DMS79 (cell line): ENCODE results near the gene SHPK.

Experiments used
- DNase-seq: peaks from one replicate; lab custom pipeline; 2025; lab: John Stamatoyannopoulos, UW

The SHPK gene, protein sequence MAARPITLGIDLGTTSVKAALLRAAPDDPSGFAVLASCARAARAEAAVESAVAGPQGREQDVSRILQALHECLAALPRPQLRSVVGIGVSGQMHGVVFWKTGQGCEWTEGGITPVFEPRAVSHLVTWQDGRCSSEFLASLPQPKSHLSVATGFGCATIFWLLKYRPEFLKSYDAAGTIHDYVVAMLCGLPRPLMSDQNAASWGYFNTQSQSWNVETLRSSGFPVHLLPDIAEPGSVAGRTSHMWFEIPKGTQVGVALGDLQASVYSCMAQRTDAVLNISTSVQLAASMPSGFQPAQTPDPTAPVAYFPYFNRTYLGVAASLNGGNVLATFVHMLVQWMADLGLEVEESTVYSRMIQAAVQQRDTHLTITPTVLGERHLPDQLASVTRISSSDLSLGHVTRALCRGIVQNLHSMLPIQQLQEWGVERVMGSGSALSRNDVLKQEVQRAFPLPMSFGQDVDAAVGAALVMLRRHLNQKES

DNA sequence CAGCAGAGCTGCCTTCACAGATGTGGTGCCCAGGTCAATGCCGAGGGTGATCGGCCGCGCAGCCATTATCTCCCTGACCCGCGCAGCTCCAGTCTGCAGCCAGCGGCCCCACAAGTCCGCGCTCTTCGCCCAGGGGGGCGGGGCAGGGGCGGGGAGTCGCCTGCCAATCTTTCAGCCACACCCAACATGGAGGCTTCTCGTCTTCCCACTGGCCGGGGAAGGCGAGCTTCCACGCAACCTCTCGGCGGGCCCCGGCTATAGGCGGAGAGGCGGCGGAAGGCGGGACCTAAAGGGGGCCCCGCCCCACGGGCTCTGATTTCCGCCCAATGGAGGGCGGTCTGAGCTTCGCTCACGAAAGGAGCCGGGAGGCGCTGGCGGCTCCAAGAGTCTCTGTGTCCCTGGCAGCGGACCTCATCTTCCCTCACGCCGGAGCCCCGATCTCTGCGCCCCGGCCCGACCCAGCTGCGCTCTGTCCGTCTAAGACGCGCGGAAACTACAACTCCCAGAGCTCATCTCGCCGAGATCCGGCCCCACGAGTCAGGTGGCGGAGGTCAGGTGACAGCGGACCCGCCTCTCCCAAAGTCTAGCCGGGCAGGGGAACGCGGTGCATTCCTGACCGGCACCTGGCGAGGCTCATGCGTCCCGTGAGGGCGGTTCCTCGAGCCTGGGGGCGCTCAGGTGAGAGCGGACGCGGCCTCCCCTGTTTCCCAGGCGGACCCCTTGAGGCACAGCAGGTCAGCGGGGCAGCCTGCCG is at the start of gene SHPK, which contains the start of gene CTNS:
SHPK (minus strand) TSS at position 97 of the 754 bp plus-strand sequence; CDS start at position 66, 31 bp downstream.
CTNS (plus strand) TSS at position 607 of the 754 bp plus-strand sequence. CDS start 3,447 bp downstream, outside the sequence.
- peak; percentile 95 for DNase-seq

DNA sequence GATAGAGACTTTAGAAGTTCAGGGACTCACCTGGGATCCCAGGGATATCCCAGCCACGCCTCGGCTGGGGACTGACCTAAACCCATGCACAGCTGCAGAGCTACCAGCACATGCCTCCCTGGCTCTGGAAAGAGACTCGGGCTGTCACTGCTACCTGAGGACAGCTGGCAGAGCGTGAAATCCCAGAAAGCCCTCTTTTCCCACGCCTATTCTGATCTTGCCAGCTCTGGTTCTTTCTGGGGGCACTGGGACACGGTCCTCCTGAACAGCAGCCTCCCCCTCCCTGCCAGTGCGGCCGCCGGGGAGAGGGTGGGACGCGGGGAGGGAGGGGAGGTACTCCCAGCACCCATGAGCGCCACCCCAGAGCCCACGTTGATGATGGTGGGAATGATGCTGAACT is 49.1 kb upstream of the SHPK start:
- DNase-seq, result no peak

DNA sequence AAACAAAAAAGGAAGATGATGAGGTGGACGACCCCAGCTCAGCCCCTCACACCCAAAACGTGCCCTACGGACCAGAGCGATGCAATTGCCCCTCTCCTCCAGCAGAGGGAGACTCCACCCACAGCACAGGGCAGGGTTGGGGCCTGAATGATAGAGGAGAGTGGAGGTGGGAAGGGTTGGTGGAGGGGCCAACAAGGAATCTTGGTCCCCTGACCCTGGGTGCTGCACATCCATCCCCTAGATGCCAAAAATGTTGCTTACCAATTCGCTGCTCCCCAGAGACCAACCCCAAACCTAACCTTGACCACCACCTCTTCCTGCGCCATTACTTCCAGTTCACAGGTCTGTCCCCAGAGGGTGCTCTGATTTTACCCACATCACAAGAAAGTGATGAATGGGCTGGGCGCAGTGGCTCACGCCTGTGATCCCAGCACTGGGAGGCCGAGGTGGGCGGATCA is 47.0 kb upstream of the SHPK start:
- DNase-seq, result no peak

DNA sequence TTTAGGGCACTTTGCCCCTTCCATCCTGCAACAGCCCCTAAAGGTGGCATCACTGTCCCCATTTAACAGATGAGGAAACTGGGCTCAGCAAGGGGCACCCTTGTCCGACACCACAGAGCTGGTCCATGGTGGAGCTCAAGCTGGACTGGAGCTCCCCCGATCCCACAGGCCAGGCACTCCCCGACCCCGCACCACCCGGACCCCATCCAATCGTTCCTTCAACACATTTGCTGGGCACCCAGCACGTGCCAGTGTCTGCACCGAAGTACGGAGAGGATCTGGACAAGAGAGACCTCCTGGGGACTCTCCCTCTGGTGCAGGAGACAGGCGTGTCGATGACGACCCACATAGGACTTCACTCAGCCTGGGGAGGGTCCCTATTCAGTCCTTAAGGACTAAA is 46.0 kb upstream of the SHPK start:
- DNase-seq, result no peak

DNA sequence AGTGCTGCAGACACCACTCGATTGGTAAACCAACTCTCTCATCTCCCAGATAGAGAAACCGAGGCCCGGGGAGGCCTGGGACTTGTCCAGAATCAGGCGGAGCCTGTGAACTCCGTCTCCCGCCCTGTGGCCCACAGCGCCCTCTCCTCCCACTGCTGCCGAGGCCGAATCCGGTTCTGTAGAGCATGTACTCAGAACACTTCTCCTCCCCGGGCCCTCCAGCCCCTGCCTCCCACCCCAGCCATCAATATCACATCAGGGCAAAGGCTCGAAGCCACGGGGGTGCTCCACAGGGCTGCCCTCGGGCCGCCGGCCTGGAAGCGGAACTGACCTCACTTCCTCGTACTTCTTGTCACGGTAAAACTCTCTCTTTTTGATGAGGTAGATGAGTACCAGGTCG is 45.5 kb upstream of the SHPK start:
- no peak for DNase-seq

DNA sequence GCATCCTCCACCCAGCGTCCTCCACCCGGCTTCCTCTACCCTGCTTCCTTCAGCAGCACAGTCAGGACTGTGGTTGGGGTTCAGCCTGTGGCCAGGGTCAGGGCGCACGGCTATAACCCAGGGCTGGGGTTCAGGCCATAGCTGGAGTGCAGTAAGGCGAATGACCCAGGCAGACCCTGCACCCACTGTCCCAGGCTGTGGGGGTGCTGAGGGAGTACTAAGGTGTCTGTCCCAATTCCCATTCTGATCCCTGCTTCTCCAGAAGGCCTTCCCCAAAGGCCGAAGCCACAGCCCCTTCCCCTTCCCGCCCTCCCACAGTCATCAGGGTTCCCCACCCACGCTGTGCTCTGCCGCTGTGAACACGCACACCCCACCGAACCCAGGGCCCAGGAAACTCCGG is 45.0 kb upstream of the SHPK start:
- DNase-seq, result no peak

DNA sequence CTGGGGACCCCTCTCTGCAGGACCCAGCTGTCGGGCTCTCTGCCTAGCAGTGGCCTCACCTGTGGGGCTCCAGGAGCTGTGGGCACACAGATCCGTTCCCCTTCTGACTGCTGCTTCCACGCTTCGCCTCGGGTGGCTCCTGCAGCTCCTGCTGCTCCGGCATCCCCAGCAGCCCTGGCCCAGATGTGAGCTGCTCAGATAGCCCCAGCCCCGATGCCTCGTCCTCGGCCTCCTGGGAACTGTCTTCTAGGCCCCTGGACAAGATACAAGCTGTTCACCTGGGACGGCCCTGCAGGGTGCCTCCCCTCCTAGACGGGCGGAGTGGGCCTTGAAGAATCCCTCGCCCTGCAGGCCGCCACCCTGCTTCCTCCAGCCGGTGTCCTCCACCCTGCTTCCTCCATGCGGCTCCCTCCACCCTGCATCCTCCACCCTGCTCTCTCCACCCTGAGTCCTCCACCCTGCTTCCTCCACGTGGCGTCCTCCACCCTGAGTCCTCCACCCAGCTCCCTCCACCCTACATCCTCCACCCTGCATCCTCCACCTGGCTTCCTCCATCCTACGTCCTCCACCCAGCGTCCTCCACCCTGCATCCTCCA is 43.6 kb upstream of the SHPK start:
- DNase-seq, result no peak

DNA sequence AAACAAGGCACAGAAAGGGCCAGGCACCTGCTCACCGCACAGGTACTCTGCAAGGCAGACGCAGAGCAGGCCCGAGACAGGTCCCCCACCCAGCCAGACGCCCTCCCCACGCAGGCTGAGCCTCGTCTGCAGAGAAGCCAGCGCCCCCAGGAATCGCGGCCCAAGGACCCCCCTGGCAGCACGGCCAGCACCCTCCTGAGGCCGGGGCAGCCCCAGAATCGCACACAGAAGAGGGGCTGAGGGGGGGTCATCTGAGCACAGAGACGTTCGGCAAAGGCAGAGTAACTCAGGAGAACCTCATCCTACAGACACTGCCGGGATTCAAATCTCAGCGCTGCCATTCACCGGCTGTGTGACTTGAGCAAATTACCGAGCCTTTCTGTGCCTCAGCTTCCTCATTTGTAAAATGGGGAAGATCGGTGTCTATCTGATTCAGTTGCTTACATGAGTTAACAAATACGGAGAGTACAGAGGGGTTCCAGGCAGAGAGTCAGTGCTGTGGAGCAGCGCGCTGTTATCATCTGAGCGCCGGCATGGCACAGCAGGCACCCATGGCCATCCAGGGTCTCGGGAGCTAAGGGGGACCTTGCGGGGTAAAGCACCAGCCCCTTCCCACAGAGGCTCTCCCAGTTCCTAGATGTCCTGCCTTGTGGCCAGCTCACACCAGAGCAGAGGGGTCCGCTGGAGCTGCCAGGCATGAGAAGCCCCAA is 42.9 kb upstream of the SHPK start:
- DNase-seq, result no peak

DNA sequence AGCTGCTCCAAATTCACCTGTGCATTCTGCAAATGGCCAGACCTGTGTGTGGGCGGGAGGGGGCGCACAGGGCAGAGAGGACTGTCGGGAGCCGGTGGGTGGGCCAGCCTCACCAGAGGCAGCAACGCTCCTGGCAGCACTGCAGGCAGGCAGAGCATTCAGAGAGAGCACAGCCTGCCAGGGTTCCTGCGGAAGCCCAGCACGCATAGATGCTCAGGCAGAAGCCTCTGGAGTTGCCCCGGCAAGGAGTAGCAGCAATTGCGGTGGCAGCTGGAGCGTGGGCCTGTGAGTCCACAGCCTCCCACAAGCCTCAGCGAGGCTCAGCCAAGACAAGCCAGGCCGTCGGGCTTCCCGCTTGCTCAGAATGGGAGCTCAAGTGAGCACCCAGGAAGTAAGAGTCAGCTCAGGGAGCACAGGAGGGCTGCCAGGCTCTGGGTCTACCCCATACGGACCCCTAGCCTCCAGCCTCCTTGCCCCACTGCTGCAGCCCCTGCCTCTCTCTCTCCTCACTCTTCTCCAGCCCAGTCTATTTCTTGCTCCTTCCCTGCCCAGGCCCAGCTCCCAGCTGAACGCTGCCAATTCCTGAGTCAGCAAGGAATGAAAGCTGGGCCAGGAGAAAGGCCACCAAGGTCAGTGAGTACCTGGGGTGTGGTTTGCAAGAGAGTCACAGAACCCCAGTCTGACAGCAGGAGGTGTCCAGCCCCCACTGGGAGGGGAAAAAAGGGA is 42.2 kb upstream of the SHPK start:
- DNase-seq, result no peak

DNA sequence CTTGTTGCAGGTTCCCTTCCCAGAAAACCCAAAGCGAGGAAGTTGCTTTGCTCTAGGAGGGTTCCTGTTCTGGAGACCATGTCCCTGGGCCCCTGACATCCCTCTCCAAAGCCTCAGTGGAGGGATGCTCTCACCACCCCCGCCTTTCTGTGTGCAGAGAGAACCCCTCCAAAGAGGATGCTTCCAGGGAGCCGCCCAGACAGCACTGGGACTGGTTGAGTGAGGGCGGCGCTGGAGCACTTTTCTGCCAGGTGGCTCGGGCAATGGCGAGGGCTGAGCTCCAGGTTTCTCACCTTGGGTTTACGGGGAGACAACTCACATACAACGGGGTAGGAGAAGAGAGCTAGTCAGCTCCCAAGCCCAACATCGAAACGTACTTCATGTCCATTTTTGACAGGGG is 39.8 kb upstream of the SHPK start:
- DNase-seq, result no peak

DNA sequence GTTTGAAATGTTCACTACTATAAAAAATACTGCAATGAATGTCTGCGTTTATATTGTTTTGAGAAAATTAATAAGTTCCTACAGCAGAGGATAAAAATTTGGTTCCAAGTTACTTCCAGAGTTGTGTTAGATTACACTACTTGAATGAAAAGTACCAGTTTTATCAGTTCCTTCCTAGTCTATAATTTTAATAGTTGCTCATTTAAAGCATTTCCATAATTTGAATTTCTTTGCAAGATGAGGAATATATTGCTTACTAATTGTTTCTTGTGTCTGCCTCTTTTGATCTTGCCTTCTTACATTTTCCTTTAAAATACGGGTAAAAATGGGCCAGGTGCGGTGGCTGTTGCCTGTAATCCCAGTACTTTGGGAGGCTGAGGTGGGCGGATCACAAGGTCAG is 36.5 kb upstream of the SHPK start:
- no peak for DNase-seq

DNA sequence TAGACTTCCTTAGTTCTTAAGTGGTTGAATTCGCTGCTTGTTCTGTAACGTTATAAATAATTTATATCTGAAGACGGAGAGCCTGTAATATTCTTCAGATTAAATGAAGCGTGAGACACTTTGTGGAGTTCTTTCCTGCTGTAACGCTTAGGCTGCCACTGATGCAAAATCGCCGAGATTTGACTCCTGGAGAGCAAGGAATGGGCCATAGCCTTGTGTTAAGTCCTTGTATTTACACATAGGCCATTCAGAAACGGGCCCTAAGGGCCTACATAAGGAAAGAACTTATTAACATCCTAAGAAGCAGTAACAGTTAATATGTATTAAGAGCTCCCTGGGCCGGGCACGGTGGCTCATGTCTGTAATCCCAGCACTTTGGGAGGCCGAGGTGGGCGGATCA is 33.5 kb upstream of the SHPK start:
- DNase-seq, result peak; percentile 49

DNA sequence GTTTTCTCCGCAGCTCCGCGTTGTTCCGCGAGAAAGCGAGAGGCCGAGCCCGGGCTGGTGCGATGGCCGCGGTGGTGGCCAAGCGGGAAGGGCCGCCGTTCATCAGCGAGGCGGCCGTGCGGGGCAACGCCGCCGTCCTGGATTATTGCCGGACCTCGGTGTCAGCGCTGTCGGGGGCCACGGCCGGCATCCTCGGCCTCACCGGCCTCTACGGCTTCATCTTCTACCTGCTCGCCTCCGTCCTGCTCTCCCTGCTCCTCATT is 33.0 kb upstream of the SHPK start:
- no peak for DNase-seq

DNA sequence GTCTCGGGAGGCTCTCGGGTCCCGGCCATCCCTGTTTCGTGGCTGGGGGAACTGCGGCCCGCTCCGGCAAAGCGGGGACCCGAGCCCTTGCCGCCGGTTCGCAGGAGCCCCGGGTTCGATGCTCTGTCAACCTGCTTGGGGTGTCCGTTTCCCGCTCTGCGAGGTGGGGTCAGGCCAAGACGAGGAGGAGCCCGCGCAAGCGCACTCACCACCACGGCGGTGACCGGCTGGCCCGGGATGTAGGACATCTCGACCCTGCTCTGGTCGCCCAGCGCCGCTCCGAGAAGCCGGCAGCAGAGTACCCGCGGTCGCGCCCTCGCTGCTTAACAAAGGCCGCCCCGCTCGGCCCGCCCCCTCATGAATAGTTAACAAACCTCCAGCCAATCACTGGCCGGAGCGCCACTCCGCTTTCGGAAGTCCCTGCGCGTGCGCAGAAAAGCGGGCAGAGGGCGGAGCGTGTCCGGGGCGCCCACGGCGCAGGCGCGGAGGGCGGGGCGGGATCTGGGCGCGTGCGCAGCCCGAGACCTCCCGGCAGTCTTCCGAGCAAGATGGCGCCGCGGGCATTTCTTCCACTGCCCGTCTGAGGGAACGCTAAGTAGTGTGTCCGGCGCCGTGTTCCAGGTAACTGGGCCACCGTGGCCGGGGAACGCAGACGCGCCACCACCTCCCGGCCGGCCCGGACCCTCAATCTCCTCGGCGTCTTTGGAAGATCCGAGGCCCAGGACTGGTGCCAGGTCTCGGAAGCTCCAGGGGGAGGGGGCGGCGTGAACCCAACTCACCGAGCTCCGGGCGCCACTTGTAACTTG is 32.4 kb upstream of the SHPK start, which contains the start of the genes EMC6 and TAX1BP3:
EMC6 (plus strand) TSS at position 534 of the 806 bp plus-strand sequence. CDS start 335 bp downstream, outside the sequence.
TAX1BP3 (minus strand) TSS at position 300 of the 806 bp plus-strand sequence; CDS start at position 248, 52 bp downstream.
- DNase-seq, result peak; percentile 92

DNA sequence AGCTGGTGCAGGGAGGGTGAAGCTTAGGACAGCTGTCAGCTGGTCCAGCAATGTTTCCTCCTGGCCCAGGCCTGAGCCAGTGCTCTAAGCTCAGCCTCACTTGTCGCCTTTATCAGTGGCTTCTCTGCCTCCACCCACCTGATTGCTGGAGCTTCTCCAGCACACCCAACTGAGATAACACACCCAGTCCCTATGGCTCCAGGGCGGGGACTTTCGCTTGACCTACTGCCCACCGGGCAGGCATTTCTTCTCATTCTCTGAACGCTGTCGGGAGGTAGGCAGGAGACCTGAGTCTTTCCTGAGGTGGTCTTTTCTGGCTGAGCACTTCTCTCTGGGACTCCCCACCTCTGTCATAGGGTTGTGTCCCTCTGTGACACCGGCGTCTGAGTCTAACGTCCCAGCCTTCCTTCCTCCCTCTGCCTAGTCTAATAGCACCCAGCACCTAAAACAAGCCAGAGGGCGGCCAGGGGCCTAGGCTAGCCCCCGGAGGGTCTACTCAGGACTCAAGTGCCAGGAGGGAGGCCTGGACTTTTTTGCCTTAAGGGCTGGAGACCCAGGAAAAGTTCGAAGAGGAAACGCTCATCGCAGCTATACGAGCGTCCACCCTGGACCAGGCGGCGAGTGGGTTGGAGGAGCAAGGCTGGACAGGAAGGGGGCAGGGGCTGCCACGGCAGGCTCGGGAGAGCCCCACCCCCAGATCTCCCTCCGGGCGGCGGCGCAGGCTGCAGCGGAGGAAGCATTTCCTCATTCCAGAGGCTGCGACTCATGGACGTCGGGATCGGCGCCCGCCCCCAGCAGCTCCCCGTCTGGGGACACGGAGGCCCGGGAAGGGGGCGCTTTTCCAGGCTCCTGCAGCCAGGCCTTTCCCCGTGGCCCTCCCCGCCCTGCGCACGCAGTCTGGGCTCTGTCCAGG is 31.6 kb upstream of the SHPK start:
- DNase-seq, result peak; percentile 62

DNA sequence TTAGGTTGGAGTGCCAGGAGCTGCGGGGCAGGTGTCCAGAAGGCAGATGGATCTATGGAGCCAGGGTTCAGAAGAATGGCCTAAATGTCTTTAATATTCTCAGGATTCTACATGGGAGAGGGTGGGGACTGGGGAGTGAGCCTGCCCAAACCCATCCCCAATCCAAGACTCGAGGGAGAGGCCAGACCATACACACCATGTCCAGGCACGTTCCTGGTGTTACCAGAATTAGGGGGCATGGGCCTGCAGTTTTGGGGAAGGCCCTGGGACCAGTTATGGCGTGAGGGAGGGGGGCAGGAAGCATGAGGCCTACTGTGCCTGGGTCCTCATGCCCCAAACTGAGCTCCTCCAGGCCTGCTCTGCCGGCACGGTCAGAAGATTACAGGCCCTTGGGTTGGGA is 30.5 kb upstream of the SHPK start:
- DNase-seq, result no peak

DNA sequence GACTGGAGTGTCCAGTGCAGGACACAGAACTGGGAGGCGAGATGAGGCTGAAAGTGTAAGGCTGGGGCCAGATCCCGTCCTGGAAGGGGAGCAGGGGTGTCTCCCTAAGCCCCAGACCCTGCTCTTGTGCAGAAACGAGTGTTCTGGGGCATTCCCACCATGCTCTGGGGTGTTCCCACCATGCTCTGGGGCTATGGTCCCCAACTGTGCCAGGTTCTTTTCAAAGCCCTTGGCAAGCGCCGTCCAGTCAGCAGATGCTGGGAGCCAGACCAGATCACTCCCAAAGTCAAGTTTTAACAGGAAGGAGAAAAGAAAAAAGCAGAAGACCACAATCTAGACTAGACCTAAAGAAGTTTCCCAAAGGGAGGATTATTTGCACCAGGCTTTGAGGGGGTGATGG is 29.8 kb upstream of the SHPK start:
- no peak for DNase-seq

DNA sequence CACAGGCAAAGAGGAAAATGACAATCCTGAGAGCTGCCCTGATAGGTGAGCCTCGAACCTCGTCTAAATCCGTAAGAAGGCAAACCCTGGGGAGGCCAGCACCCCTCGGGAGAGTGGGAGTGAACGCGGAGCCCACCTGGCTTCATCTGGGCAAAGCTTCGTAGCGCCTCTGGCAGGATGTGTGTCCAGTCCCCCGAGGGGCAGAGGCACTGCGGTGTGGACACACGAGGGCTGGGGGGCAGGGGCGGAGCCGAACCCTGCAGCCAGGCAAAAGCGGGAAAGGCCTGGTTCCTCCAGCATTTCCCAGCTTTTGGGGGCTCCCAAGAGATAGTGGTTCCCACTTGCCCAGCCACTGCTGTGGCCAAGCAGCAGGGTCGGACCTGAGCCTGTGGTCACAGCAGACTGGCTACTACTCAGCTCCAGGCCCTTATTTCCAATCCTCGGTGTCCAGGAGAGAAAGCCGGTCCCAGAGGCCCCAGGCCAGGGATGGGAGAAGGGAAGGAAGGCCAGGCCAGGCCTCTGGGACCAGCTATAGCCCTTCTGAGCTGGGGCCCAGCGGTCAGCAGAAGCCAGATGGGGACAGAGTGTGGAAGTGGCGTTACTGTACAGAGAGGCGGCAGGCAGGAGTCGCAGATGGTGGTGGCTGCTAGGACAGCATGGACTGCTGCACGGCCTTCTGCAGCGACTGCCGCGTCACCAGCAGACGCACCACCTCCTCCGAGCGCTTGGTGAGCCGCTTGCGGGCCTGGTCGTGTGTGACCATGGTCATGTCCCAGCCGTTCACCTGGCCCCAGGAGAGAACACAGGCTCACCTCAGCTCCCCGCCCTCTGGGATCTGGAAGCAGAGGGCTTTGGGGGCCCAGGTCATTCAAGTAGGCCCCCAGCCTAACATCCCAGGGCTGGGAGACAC is 27.3 kb upstream of the SHPK start:
- no peak for DNase-seq
